GM12801 (cell line): Measurements from ENCODE around the gene WSCD1.

Experiments
- CTCF ChIP-seq: IDR thresholded peaks from one replicate; pipeline ENCODE4 v1.5.1; 2011; ENCODE audit warnings: control low read depth; ENCODE audit not compliant: insufficient read length; ENCODE audit errors: extremely low read depth

WSCD1 gene

DNA sequence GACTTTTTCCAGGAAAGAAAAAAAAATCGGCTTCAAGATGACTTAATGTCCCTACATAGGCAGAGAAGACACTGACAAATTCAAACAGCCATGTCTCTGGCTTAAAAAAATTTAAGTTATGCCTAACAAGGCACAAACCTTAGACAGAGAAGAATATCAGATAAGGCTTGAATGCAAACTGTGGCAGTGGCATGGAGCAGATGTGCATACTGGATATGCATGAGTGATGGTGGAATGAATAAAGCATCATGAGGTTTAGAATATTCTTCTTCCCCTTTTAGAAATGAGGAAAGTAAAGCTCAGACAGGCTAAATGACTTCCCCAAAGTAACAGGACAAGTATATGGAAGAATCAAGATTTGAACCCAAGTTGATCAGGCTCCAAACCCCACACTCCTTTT lies 23.2 kb upstream of the WSCD1 start:
- TF ChIP-seq CTCF, result no peak

DNA sequence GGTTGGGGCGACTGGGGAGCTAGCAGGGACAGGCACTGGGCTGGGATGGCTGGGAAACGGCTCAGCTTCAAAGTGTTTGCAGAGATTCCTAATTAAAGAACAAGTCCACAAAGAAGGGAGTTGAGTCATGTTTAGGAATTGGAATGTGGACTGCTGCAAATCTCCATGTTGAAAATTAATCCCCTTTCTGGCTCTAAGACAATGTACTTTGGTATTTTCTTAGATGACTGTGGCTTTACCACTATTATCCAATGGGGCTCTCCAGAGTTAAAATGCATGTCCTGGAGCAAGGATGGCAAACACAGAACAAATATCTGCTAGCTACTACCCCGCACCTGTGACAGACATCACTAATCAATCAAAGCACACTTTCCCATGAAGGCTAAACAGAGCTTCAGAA lies 22.2 kb upstream of the WSCD1 start:
- TF ChIP-seq CTCF, result no peak

- TF ChIP-seq CTCF, result no peak
Observed at GRCh38 chr17:6048486-6048885, 21.7 kb upstream of the WSCD1 start.

DNA sequence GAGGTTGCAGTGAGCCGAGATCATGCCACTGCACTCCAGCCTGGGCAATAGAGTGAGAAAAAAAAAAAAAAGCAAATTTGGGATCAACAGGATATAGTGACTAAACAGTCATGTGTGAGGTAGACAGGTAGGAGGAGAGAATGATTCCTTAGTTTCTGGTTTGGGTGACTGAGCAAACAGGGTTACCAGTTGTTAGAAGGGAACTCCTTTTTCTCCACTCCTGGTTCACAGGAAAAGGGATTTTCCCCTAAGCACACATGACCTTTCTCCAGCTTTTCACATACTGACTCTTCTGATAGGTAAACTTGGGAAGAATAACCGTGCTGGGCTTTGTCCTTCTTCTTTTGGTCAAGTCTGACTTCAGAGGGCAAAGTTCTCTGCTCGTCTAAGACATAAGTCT lies 17.3 kb upstream of the WSCD1 start:
- TF ChIP-seq CTCF, result no peak

GRCh38 chr17:6054372-6054771 lies 15.8 kb upstream of the WSCD1 start:
- TF ChIP-seq CTCF, result no peak

GRCh38 chr17:6056104-6056503 lies 14.1 kb upstream of the WSCD1 start:
- no peak for TF ChIP-seq CTCF

- TF ChIP-seq CTCF, result no peak
Observed at GRCh38 chr17:6057562-6057961, 12.6 kb upstream of the WSCD1 start.

DNA sequence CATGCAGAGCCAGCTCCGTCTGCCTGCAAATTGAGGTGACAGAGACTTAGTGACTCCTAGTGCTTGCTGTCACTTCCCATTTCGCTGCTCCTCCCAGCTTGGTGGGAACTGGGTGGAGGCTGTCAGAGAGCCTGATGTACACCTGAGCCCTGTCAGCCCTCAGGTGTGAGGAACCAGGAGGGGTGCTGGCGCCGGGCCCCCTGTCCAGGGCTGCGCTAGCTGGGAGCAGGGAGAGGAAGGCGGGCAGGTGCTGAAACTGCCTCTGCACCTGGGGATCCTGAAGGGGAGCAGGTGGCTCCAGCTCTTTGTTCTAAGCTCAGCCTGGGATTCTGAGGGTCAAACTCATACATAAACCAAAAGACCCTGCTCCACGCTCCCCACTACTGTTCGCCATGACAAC lies 10.8 kb upstream of the WSCD1 start:
- TF ChIP-seq CTCF, result no peak
